AG10803 (cell line): ENCODE results near the gene RAE1.

ENCODE experiments used
- DNase-seq: peaks from one replicate; pipeline ENCODE4 v3.0.0; 2010; ENCODE audit warnings: low read depth
- H3K4me3 ChIP-seq: 2 replicates; pipeline ENCODE4 v1.5.1; 2011; ENCODE audit warnings: mild to moderate bottlenecking, low read length, control low read depth
- CTCF ChIP-seq: conservative IDR thresholded peaks from 2 replicates; pipeline ENCODE4 v1.5.1; 2011; ENCODE audit warnings: mild to moderate bottlenecking, low read length, control low read depth, inconsistent platforms

RAE1 gene

GRCh38 chr20:57372157-57372556 lies 21.1 kb downstream of the RAE1 start:
- TF ChIP-seq CTCF: no peak
- DNase-seq: no peak
- no peak overlapping the region for H3K4me3 ChIP-seq

GRCh38 chr20:57372581-57373350 lies 21.7 kb downstream of the RAE1 start:
- no peak overlapping the region for H3K4me3 ChIP-seq
- no peak for TF ChIP-seq CTCF
- DNase-seq: no peak

DNA sequence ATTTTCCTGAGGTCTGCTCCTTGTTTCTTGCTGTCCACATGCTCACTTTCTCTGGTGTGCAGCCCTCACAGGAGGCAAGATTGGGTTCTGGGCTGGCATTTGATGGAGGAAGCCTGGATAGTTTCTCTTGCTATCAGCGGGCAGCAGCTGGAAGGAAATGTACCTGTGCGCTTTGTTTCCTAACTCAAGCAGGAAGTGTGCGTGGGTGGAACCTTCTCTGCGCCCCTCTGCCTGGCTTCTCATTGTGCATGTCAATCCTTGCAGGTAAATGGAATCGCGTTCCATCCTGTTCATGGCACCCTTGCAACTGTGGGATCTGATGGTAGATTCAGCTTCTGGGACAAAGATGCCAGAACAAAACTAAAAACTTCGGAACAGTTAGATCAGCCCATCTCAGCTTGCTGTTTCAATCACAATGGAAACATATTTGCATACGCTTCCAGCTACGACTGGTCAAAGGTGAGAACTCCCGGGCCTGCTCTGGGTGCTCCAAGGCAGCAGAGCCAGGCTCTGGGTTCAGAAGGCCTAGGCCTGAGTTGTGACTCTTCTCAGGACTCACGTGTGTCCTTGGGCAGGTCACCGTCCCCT lies 23.4 kb downstream of the RAE1 start:
- no peak for DNase-seq
- no peak overlapping the region for H3K4me3 ChIP-seq

DNA sequence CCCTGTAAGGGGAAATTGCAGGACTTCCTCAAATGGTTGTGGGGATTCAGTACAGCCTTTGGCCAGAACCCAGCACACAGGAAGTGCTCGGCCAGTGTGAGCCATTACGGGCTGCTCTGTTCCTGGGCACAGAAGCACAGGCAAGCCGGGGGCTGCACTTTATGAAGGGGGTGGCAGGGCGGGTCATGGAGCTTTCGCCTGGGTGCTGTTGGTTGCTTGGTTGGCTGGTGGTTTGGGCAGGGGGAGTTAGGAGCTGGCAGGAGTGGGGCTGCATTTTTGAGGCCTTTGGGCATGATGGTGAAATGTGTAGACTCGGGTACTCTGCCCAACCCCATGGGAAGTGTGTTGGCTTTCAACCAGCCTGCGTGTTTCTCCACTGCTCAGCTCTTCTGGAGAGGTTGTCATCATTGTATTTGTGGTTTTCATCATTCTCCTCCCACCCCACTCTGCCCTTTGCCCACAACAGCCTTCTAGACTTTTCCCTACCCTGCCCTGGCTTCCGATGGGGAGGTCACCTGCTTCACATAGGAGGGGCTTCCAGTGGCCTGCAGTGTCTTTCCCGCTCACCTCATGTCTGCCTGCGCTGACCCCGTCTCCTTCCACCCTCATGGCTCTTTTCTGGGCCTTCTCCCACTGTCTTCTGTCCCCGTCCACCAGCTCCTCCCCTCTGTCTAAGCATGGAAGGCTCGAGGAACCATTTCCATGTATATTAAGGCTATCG lies 24.0 kb downstream of the RAE1 start:
- no peak overlapping the region for H3K4me3 ChIP-seq
- no peak for TF ChIP-seq CTCF
- DNase-seq: peak; percentile 33

More for the DNA sequence above, 23.4 kb downstream of the RAE1 start:
- no peak for TF ChIP-seq CTCF

DNA sequence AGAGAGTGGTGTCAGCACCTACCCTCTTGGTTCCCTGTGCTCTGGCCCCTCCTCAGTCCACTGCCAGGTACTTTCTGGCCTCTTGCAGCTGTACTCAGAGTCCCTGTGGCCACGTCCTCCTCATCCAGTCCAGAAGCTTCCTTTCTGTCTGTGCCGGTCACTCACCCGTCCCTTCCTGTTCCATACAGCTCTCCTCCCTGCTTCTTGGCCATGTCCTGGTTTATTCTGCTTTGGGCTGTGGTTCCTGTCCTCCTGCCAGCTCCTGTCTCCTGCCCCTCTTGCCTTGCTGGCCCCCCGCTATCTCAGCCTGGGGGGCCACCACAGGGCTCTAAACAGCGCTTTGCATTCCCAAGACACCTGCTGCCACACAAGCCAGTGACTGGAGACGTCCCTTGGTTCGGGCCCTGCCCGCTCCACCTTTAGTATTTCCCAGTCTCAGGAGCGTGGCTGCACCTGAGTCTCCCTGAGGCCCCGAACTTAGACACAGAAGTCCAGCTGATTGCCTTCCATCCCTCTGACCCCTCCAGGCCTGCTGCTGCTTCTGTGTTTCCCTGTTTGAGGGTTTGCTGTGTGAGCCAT lies 24.7 kb downstream of the RAE1 start:
- H3K4me3 ChIP-seq: no peak overlapping the region
- no peak for DNase-seq
- TF ChIP-seq CTCF: no peak

DNA sequence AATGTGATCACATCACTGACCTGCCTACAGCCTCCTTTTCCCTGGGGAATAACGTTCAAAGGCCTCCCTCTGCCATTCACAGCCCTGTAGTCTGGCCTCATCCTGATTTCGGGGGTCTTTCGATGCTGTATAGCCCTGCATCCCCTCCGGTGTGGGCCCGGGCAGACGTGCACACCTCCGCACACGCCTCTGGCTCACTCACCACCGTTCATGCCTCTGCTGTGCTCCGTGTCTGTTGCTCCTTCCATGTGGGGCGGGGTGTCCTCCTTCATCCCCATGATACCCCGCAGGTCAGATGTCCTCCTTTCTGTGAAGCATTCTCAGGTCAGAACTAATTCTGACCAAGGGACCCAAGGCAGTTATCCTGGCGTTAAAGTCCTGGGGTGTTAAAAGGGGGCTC lies 26.3 kb downstream of the RAE1 start:
- DNase-seq: no peak
- H3K4me3 ChIP-seq: no peak overlapping the region
- TF ChIP-seq CTCF: no peak
